Testis (tissue), 3 donors: ENCODE results near the gene SMIM38. TPM values are rescaled to one million over a fixed set of nuclear protein-coding genes. Genes with fewer than 3 reads are reported as not detected.

Experiments
- DNase-seq: peaks from one replicate; pipeline ENCODE4 v3.0.0-alpha.2; 2019
- H3K27ac ChIP-seq, 2 donors: fragments of 200-600 bp; sonication (generic); one replicate each; pipeline ENCODE4 v1.5.1; 2019
- H3K27me3 ChIP-seq: fragments of 200-600 bp; sonication (generic); one replicate; pipeline ENCODE4 v1.5.1; 2019
- H3K36me3 ChIP-seq: fragments of 200-600 bp; sonication (generic); one replicate; pipeline ENCODE4 v1.5.1; 2017; ENCODE audit warnings: low read depth; ENCODE audit errors: missing control alignments
- H3K4me1 ChIP-seq: fragments of 200-600 bp; sonication (generic); one replicate; pipeline ENCODE4 v1.5.1; 2019
- H3K4me3 ChIP-seq, 2 donors: fragments of 200-600 bp; sonication (generic); one replicate each; pipeline ENCODE4 v1.5.1; 2017 to 2019
- H3K9me3 ChIP-seq: fragments of 200-600 bp; sonication (generic); one replicate; pipeline ENCODE4 v1.5.1; 2017
- POLR2A ChIP-seq: fragments of 450-650 bp; IDR thresholded peaks from one replicate; pipeline ENCODE4 v1.6.1; 2017; ENCODE audit warnings: antibody characterized with exemption, mild to moderate bottlenecking, moderate library complexity
- WGBS, 2 donors: methylation state at CpG; one replicate each; pipeline ENCODE4 v1.1.5; 2018; 5-methylcytosine and 5-hydroxymethylcytosine counted together
- intact Hi-C: fragments of 100-400 bp; cut with DNase I; formaldehyde crosslinking; loops from one replicate; pipeline ENCODE4 v1.15.1; 2023; ENCODE audit warnings: low total_unique reads
- polyA plus RNA-seq: library from polyadenylated mRNA; stranded (reverse); fragments of 350-450 nt; fragmentation: Illumina TruSeq; extraction: RNeasy Lipid Tissue Mini Kit (QIAGEN cat#74804); gene quantifications from one replicate; pipeline ENCODE4 v1.2.3, GENCODE V29; 2014; ENCODE audit warnings: low read depth, low replicate concordance; ENCODE audit not compliant: insufficient read depth
- total RNA-seq, 2 donors: library from RNA; depleted of rRNA; stranded (reverse); fragments of >200 nt; gene quantifications; one replicate each; pipeline ENCODE4 v1.2.3, GENCODE V29; 2016
- TF ChIP-seq, protein P1 (sequence below), 3 experiments: fragments of 450-650 bp in 2 of 3; fragments of 200-600 bp in 1 of 3; sonication (generic) in 1 of 3; IDR thresholded peaks; one replicate each; pipeline ENCODE4 v1.5.1; 2016 to 2019; ENCODE audit warnings: antibody characterized with exemption in 3 of 3, mild to moderate bottlenecking in 2 of 3, moderate library complexity in 1 of 3

The SMIM38 gene
- total and polyA plus RNA-seq, 3 donors from 2014 or later = 3.3 to 8.8 (median 3.9) TPM

- Histone ChIP-seq H3K27ac (no peak overlapping the region), H3K4me3 (no peak overlapping the region), H3K4me1 (peaks cover 5% of the 10 kb centered on the region), H3K27me3 (no peaks in the 10 kb centered on the region), H3K36me3 (no peaks in the 10 kb centered on the region), H3K9me3 (no peaks in the 10 kb centered on the region)
- 94 to 98% methylated on average over 9 to 10 of the region's 10 CpGs for WGBS, 2 donors
- intact Hi-C loops = no loop called here
- TF ChIP-seq, protein P1, sequence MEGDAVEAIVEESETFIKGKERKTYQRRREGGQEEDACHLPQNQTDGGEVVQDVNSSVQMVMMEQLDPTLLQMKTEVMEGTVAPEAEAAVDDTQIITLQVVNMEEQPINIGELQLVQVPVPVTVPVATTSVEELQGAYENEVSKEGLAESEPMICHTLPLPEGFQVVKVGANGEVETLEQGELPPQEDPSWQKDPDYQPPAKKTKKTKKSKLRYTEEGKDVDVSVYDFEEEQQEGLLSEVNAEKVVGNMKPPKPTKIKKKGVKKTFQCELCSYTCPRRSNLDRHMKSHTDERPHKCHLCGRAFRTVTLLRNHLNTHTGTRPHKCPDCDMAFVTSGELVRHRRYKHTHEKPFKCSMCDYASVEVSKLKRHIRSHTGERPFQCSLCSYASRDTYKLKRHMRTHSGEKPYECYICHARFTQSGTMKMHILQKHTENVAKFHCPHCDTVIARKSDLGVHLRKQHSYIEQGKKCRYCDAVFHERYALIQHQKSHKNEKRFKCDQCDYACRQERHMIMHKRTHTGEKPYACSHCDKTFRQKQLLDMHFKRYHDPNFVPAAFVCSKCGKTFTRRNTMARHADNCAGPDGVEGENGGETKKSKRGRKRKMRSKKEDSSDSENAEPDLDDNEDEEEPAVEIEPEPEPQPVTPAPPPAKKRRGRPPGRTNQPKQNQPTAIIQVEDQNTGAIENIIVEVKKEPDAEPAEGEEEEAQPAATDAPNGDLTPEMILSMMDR (IDR thresholded peaks at IDR 0.05) = no peak
- no peak for TF ChIP-seq POLR2A
- DNase-seq = no peak
Observed at GRCh38 chr11:69116671-69117070, 39.1 kb upstream of the SMIM38 start.

- DNase-seq = no peak
- no peak for TF ChIP-seq POLR2A
- TF ChIP-seq, protein P1 (IDR thresholded peaks at IDR 0.05) = no peak
- Histone ChIP-seq H3K4me3 (no peak overlapping the region), H3K4me1 (peaks cover 9% of the 10 kb centered on the region), H3K27me3 (no peaks in the 10 kb centered on the region), H3K36me3 (no peaks in the 10 kb centered on the region), H3K27ac (no peak overlapping the region), H3K9me3 (no peaks in the 10 kb centered on the region)
- intact Hi-C loops = no loop called here
- WGBS, 2 donors = 92 to 100% methylated on average over 2 of the region's 2 CpGs
Observed at GRCh38 chr11:69119190-69119589, 36.5 kb upstream of the SMIM38 start.

GRCh38 chr11:69120096-69120875 lies 35.4 kb upstream of the SMIM38 start:
- Histone ChIP-seq H3K9me3 (no peaks in the 10 kb centered on the region), H3K27ac (no peak overlapping the region), H3K27me3 (no peaks in the 10 kb centered on the region), H3K4me1 (peaks cover 9% of the 10 kb centered on the region), H3K36me3 (no peaks in the 10 kb centered on the region), H3K4me3 (no peak overlapping the region)
- WGBS, 2 donors = 91 to 96% methylated on average over 16 to 21 of the region's 21 CpGs
- TF ChIP-seq, protein P1 (IDR thresholded peaks at IDR 0.05) = no peak
- intact Hi-C loops = no loop called here
- DNase-seq = no peak

DNA sequence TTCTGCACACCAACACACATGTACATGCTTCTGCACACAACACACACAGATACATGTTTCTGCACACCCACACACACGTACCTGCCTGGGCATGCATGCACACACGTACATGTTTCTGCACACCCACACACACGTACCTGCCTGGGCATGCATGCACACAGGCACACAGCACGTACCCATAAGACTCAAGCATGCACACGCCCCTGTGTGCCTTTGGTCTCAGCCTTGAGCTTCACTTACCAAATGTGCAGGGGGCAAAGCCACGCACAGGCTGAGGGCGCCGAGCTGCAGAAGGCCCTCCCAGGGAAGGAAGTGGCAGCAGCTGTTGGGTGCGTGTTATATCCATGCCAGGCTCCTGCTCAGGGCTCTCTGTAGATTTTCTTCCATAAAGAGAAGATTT lies 34.7 kb upstream of the SMIM38 start:
- intact Hi-C loops = no loop called here
- H3K4me1 ChIP-seq = peaks cover 9% of the 10 kb centered on the region
- no peak overlapping the region for H3K4me3 ChIP-seq
- H3K27me3 ChIP-seq = no peaks in the 10 kb centered on the region
- no peaks in the 10 kb centered on the region for H3K9me3 ChIP-seq
- H3K36me3 ChIP-seq = no peaks in the 10 kb centered on the region
- no peak for TF ChIP-seq POLR2A
- TF ChIP-seq, protein P1 (IDR thresholded peaks at IDR 0.05) = no peak
- 86 to 89% methylated on average over 9 of the region's 9 CpGs for WGBS, 2 donors
- DNase-seq = no peak
- H3K27ac ChIP-seq = no peak overlapping the region
